HEK293T (cell line): Measurements from ENCODE around the gene PML.

ENCODE experiments used
- ARNT ChIP-seq: fragments of 450-650 bp; IDR thresholded peaks from 2 replicates; pipeline ENCODE4 v1.6.1; 2017; ENCODE audit warnings: mild to moderate bottlenecking
- BHLHE40 ChIP-seq: fragments of 450-650 bp; IDR thresholded peaks from 2 replicates; pipeline ENCODE4 v1.6.1; 2016; ENCODE audit warnings: mild to moderate bottlenecking, moderate library complexity, borderline replicate concordance
- CTBP1 ChIP-seq: fragments of 450-650 bp; IDR thresholded peaks from 2 replicates; pipeline ENCODE4 v1.6.1; 2016; ENCODE audit warnings: borderline replicate concordance
- ELF4 ChIP-seq: fragments of 450-650 bp; IDR thresholded peaks from 2 replicates; pipeline ENCODE4 v1.6.1; 2017; ENCODE audit warnings: antibody characterized with exemption
- FOXA1 ChIP-seq: fragments of 450-650 bp; IDR thresholded peaks from 2 replicates; pipeline ENCODE4 v1.6.1; 2016; ENCODE audit warnings: mild to moderate bottlenecking
- FOXK2 ChIP-seq: fragments of 450-650 bp; IDR thresholded peaks from 2 replicates; pipeline ENCODE4 v1.6.1; 2016; ENCODE audit warnings: mild to moderate bottlenecking
- FOXM1 ChIP-seq: fragments of 450-650 bp; IDR thresholded peaks from 2 replicates; pipeline ENCODE4 v1.6.1; 2017; ENCODE audit warnings: mild to moderate bottlenecking, borderline replicate concordance
- HDGF ChIP-seq: fragments of 450-650 bp; IDR thresholded peaks from 2 replicates; pipeline ENCODE4 v1.6.1; 2017; ENCODE audit warnings: antibody characterized with exemption, borderline replicate concordance
- L3MBTL2 ChIP-seq: fragments of 450-650 bp; conservative IDR thresholded peaks from 2 replicates; pipeline ENCODE4 v1.6.1; 2016; ENCODE audit warnings: mild to moderate bottlenecking
- NFRKB ChIP-seq: fragments of 450-650 bp; IDR thresholded peaks from 2 replicates; pipeline ENCODE4 v1.6.1; 2016; ENCODE audit warnings: mild to moderate bottlenecking, moderate library complexity
- SUZ12 ChIP-seq: fragments of 450-650 bp; IDR thresholded peaks from 2 replicates; pipeline ENCODE4 v1.6.1; 2016; ENCODE audit warnings: mild to moderate bottlenecking
- ZNF384 ChIP-seq: fragments of 450-650 bp; IDR thresholded peaks from 2 replicates; pipeline ENCODE4 v1.6.1; 2016

DNA sequence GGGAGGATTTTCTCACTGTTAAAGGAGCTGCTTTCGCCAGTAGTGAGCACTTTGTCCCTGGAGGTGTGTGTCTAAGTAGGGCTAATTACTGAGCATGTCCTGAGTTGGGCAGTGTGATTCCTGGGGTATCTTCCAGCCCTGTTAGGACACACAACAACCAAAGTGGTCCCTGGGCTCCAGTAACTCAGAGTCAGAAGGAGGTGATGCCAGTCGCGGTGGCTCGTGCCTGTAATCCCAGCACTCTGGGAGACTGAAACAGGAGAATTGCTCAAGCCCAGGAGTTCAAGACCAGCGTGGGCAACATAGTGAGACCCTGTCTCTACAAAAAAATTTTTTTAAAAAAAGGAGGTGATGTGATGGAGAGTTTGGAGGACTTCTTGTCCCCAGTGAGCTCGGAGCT lies 37.5 kb downstream of the PML start:
- TF ChIP-seq BHLHE40 (no peak), SUZ12 (no peak), ELF4 (no peak), FOXA1 (no peak), CTBP1 (no peak), FOXK2 (no peak), ARNT (no peak), HDGF (no peak), NFRKB (no peak), FOXM1 (no peak), ZNF384 (no peak), L3MBTL2 (no peak)
